HEK293 (cell line): ENCODE measurements around the gene NAALADL2.

Experiments
- CTCF ChIP-seq: fragments of 450-650 bp; formaldehyde crosslinking; IDR thresholded peaks from 2 replicates; pipeline ENCODE4 v1.5.1; 2016; ENCODE audit warnings: missing biosample characterization, missing genetic modification characterization
- FEZF1 ChIP-seq: fragments of 450-650 bp; formaldehyde crosslinking; IDR thresholded peaks from 2 replicates; pipeline ENCODE4 v1.5.1; 2016; ENCODE audit warnings: missing biosample characterization, missing genetic modification characterization
- HOXA7 ChIP-seq: sonication (generic); formaldehyde crosslinking; IDR thresholded peaks from 2 replicates; pipeline ENCODE4 v1.8.1; 2022; ENCODE audit warnings: missing genetic modification reagents, borderline replicate concordance
- MYNN ChIP-seq: fragments of 450-650 bp; formaldehyde crosslinking; IDR thresholded peaks from 2 replicates; pipeline ENCODE4 v1.5.1; 2016; ENCODE audit warnings: missing biosample characterization, missing genetic modification characterization, borderline replicate concordance
- PBX3 ChIP-seq: sonication (generic); formaldehyde crosslinking; IDR thresholded peaks from 2 replicates; pipeline ENCODE4 v1.8.1; 2022; ENCODE audit warnings: mild to moderate bottlenecking, moderate library complexity, missing genetic modification reagents
- ZBTB26 ChIP-seq: fragments of 450-650 bp; formaldehyde crosslinking; optimal IDR thresholded peaks from 2 replicates; pipeline ENCODE3; 2016; ENCODE audit warnings: missing biosample characterization, mild to moderate bottlenecking, missing genetic modification characterization
- ZFP69B ChIP-seq: fragments of 450-650 bp; formaldehyde crosslinking; IDR thresholded peaks from 2 replicates; pipeline ENCODE4 v1.5.1; 2016; ENCODE audit warnings: missing biosample characterization, missing genetic modification characterization
- ZNF449 ChIP-seq: fragments of 450-650 bp; formaldehyde crosslinking; IDR thresholded peaks from 2 replicates; pipeline ENCODE4 v1.5.1; 2017; ENCODE audit warnings: missing biosample characterization, mild to moderate bottlenecking, missing genetic modification characterization, moderate library complexity
- ZNF48 ChIP-seq: fragments of 450-650 bp; formaldehyde crosslinking; IDR thresholded peaks from 2 replicates; pipeline ENCODE4 v1.5.1; 2016; ENCODE audit warnings: missing biosample characterization, missing genetic modification characterization
- ZNF488 ChIP-seq: fragments of 450-650 bp; formaldehyde crosslinking; IDR thresholded peaks from 2 replicates; pipeline ENCODE4 v1.5.1; 2016; ENCODE audit warnings: missing biosample characterization, missing genetic modification characterization
- ZNF629 ChIP-seq: fragments of 450-650 bp; formaldehyde crosslinking; IDR thresholded peaks from 2 replicates; pipeline ENCODE4 v1.5.1; 2017; ENCODE audit warnings: missing biosample characterization, missing genetic modification characterization
- ZNF670 ChIP-seq: fragments of 450-650 bp; formaldehyde crosslinking; IDR thresholded peaks from 2 replicates; pipeline ENCODE4 v1.5.1; 2016; ENCODE audit warnings: missing biosample characterization, missing genetic modification characterization, low read depth

- no peak for TF ChIP-seq CTCF (tag by site-specific recombination)
- no peak for TF ChIP-seq ZNF449 (tag by site-specific recombination)
- TF ChIP-seq HOXA7 (CRISPR knock-in tag) = no peak
- TF ChIP-seq PBX3 = no peak
- no peak for TF ChIP-seq ZNF48 (tag by site-specific recombination)
- TF ChIP-seq MYNN = no peak
- no peak for TF ChIP-seq FEZF1
- no peak for TF ChIP-seq ZNF670 (tag by site-specific recombination)
- no peak for TF ChIP-seq ZNF629 (tag by site-specific recombination)
- TF ChIP-seq ZFP69B (tag by site-specific recombination) = no peak
- TF ChIP-seq ZBTB26 = no peak
- no peak for TF ChIP-seq ZNF488 (tag by site-specific recombination)
Measured at GRCh38 chr3:175640958-175641357, 781.8 kb downstream of the NAALADL2 start.
